H1 (cell line): ENCODE data around the gene DMRT1.

ENCODE experiments used
- BRCA1 ChIP-seq: IDR thresholded peaks from 2 replicates; pipeline ENCODE4 v1.6.1; 2012; ENCODE audit warnings: low read depth, low read length, improper control_type of control experiment
- EGR1 ChIP-seq: IDR thresholded peaks from 2 replicates; pipeline ENCODE4 v1.6.1; 2011; ENCODE audit warnings: low read depth, low read length, borderline replicate concordance
- EP300 ChIP-seq, 2 experiments: IDR thresholded peaks; 1 replicate in 1 of 2; 2 replicates in 1 of 2; pipeline ENCODE4 v1.6.1; 2011 to 2012; ENCODE audit warnings: low read depth in 2 of 2, low read length in 2 of 2, mild to moderate bottlenecking in 2 of 2, borderline replicate concordance in 1 of 2, inconsistent platforms in 1 of 2, moderate library complexity in 1 of 2
- JUND ChIP-seq: IDR thresholded peaks from 2 replicates; pipeline ENCODE4 v1.6.1; 2011; ENCODE audit warnings: mild to moderate bottlenecking, improper control_type of control experiment, low read length
- MAFK ChIP-seq: IDR thresholded peaks from 2 replicates; pipeline ENCODE4 v1.6.1; 2012; ENCODE audit warnings: low read depth, mild to moderate bottlenecking, improper control_type of control experiment, low read length
- PHF8 ChIP-seq: fragments of 200-600 bp; sonication (generic); conservative IDR thresholded peaks from 2 replicates; pipeline ENCODE4 v1.7.1; 2012; ENCODE audit warnings: low read depth, mild to moderate bottlenecking, inconsistent platforms, low read length, moderate library complexity
- POLR2AphosphoS5 ChIP-seq: IDR thresholded peaks from 2 replicates; pipeline ENCODE4 v1.6.1; 2011; ENCODE audit warnings: low read depth, low read length
- RAD21 ChIP-seq, 2 experiments: IDR thresholded peaks in 1 of 2; conservative IDR thresholded peaks in 1 of 2; 2 replicates each; pipeline ENCODE4 v1.6.1; 2011; ENCODE audit warnings: low read depth in 2 of 2, low read length in 2 of 2, improper control_type of control experiment in 1 of 2, inconsistent platforms in 1 of 2, mild to moderate bottlenecking in 1 of 2, moderate library complexity in 1 of 2
- SIN3A ChIP-seq, 2 experiments: IDR thresholded peaks in 1 of 2; conservative IDR thresholded peaks in 1 of 2; 2 replicates each; pipeline ENCODE4 v1.6.1; 2011 to 2012; ENCODE audit warnings: low read length in 2 of 2, improper control_type of control experiment in 1 of 2, low read depth in 1 of 2, mild to moderate bottlenecking in 1 of 2
- YY1 ChIP-seq: IDR thresholded peaks from 2 replicates; pipeline ENCODE4 v1.6.1; 2011; ENCODE audit warnings: low read depth, mild to moderate bottlenecking, low read length
- ZNF274 ChIP-seq: IDR thresholded peaks from 2 replicates; pipeline ENCODE4 v1.7.0; 2012; ENCODE audit warnings: low read length, borderline replicate concordance; ENCODE audit errors: extremely low read depth
- TF ChIP-seq, protein P1 (sequence below), 3 experiments: IDR thresholded peaks; 1 replicate in 2 of 3; 2 replicates in 1 of 3; pipeline versions ENCODE4 v1.5.1 to v1.6.1; 2011; ENCODE audit warnings: low read length in 3 of 3, mild to moderate bottlenecking in 3 of 3, inconsistent platforms in 2 of 3, low read depth in 1 of 3, moderate library complexity in 1 of 3; ENCODE audit not compliant: insufficient read depth in 1 of 3; ENCODE audit errors: control extremely low read depth in 1 of 3

- TF ChIP-seq, protein P1, sequence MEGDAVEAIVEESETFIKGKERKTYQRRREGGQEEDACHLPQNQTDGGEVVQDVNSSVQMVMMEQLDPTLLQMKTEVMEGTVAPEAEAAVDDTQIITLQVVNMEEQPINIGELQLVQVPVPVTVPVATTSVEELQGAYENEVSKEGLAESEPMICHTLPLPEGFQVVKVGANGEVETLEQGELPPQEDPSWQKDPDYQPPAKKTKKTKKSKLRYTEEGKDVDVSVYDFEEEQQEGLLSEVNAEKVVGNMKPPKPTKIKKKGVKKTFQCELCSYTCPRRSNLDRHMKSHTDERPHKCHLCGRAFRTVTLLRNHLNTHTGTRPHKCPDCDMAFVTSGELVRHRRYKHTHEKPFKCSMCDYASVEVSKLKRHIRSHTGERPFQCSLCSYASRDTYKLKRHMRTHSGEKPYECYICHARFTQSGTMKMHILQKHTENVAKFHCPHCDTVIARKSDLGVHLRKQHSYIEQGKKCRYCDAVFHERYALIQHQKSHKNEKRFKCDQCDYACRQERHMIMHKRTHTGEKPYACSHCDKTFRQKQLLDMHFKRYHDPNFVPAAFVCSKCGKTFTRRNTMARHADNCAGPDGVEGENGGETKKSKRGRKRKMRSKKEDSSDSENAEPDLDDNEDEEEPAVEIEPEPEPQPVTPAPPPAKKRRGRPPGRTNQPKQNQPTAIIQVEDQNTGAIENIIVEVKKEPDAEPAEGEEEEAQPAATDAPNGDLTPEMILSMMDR (IDR thresholded peaks at IDR 0.05; ENCODE audit: control extremely low read depth in 1 of 3, insufficient read depth in 1 of 3, low read depth in 1 of 3, low read length in 3 of 3): no peak
- no peak for TF ChIP-seq EP300 (IDR thresholded peaks at IDR 0.05; ENCODE audit: borderline replicate concordance in 1 of 2, low read depth in 2 of 2, low read length in 2 of 2)
- no peak for TF ChIP-seq EGR1
- TF ChIP-seq ZNF274: no peak
- no peak for TF ChIP-seq PHF8
- no peak for TF ChIP-seq MAFK
- TF ChIP-seq BRCA1: no peak
- no peak for TF ChIP-seq JUND
- no peak for TF ChIP-seq RAD21 (IDR thresholded peaks at IDR 0.05 in 1 of 2, conservative IDR thresholded peaks at IDR 0.05 in 1 of 2; ENCODE audit: low read depth in 2 of 2, low read length in 2 of 2)
- TF ChIP-seq YY1: no peak
- no peak for TF ChIP-seq POLR2AphosphoS5
- TF ChIP-seq SIN3A (conservative IDR thresholded peaks at IDR 0.05 in 1 of 2, IDR thresholded peaks at IDR 0.05 in 1 of 2; ENCODE audit: low read depth in 1 of 2, low read length in 2 of 2): no peak
These were observed 45.4 kb downstream of the DMRT1 start for GRCh38 chr9:886886-887285.
